Right cardiac atrium (tissue), 5 donors: ENCODE data around the gene KCNH6. TPM values are rescaled to one million over a fixed set of nuclear protein-coding genes. Genes with fewer than 3 reads are reported as not detected.
A peak's percentile ranks its signal among the peaks of the same experiment; 100 is the strongest.

Experiments used
- ATAC-seq, 2 donors: fragments of 200-7000 bp; cut with Tn5 transposase; one replicate each; pipeline versions ENCODE4 v1.8.0 to v1.9.1; 2020; ENCODE audit warnings: moderate library complexity in 2 of 2, mild to moderate bottlenecking in 1 of 2
- DNase-seq, 3 donors: peaks; one replicate each; pipeline ENCODE4 v3.0.0-alpha.2; 2020
- H3K27ac ChIP-seq: one replicate; pipeline ENCODE4 v1.5.1; 2013; ENCODE audit warnings: mild to moderate bottlenecking, low read length, control low read depth, moderate library complexity
- H3K27me3 ChIP-seq: one replicate; pipeline ENCODE4 v1.6.1; 2013; ENCODE audit not compliant: control insufficient read depth, insufficient read depth
- H3K4me1 ChIP-seq: one replicate; pipeline ENCODE4 v1.6.1; 2013; ENCODE audit warnings: low read length; ENCODE audit not compliant: control insufficient read depth, insufficient read depth
- H3K4me3 ChIP-seq: one replicate; pipeline ENCODE4 v1.5.1; 2013; ENCODE audit warnings: low read length, control low read depth
- H3K9me3 ChIP-seq: one replicate; pipeline ENCODE4 v1.6.1; 2013; ENCODE audit warnings: low read length; ENCODE audit not compliant: control insufficient read depth
- WGBS: extraction: QIAGEN DNeasy Blood & Tissue Kit; methylation state at CpG from one replicate; pipeline ENCODE4 v1.1.7; 2013; 5-methylcytosine and 5-hydroxymethylcytosine counted together
- intact Hi-C, 4 donors: fragments of 100-400 bp; cut with DNase I; formaldehyde crosslinking; loops; one replicate each; pipeline versions ENCODE4 v1.11.0 to v1.14.0; 2022 to 2023
- polyA plus RNA-seq: library from polyadenylated mRNA; stranded (reverse); fragments of 200-250 nt; gene quantifications from one replicate; pipeline ENCODE4 v1.2.3, GENCODE V29; 2013
- total RNA-seq, 4 donors: library from RNA; stranded (reverse); fragmentation: NEBNext Ultra II Directional; extraction: Animal tissue kit (Norgen Biotek cat#: 25700); gene quantifications; one replicate each; pipeline ENCODE4 v1.2.1, GENCODE V29; 2021
- donor health status: healthy with polysubstance abuse.
- donor health status: DM: no; HTN: yes; CAD: no.
- donor health status: DM: no; HTN: no; CAD: no.
- donor health status: DM: no; HTN: yes; CAD: no; lungs with severe emphysema.
- donor health status: DM: yes; HTN: yes; CAD: no.

The KCNH6 gene
- total and polyA plus RNA-seq, 5 donors: not detected

GRCh38 chr17:63525190-63525946 is 2.2 kb downstream of the KCNH6 start:
- H3K27me3 ChIP-seq: no peaks in the 10 kb centered on the region
- H3K9me3 ChIP-seq: no peaks in the 10 kb centered on the region
- WGBS: 64% methylated on average over 6 of the region's 6 CpGs
- intact Hi-C loops: no loop called here
- no peak overlapping the region for H3K4me3 ChIP-seq
- H3K27ac ChIP-seq: no peak overlapping the region
- DNase-seq (peak in 1 of 3 donors; percentile 4), ATAC-seq (no peak)
- no peaks in the 10 kb centered on the region for H3K4me1 ChIP-seq

DNA sequence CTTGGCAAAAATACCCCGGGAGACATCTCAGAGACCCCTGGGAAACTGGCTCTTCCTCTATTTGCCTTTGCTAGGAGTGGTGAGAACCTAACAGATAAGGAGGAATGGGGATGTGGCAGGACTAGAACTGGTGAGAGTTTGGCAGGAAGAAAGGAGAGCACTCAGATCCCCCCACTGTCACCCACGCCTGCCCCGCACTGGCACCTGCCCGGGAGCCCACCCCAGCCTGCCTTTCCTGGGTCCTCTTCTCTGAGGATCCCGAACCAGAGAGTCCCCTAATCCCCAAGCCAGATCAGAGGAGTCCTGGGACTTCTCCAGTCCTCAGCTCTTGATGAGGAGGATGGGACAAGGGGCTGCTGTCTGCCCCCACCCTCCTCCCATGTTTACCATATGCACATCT is 3.7 kb downstream of the KCNH6 start:
- H3K9me3 ChIP-seq: no peaks in the 10 kb centered on the region
- H3K27ac ChIP-seq: no peak overlapping the region
- H3K4me3 ChIP-seq: no peak overlapping the region
- no peaks in the 10 kb centered on the region for H3K27me3 ChIP-seq
- DNase-seq (peak in 2 of 3 donors; percentile 19 to 24), ATAC-seq (no peak)
- WGBS: 70% methylated on average over 5 of the region's 5 CpGs
- intact Hi-C loops: no loop called here
- H3K4me1 ChIP-seq: no peaks in the 10 kb centered on the region

DNA sequence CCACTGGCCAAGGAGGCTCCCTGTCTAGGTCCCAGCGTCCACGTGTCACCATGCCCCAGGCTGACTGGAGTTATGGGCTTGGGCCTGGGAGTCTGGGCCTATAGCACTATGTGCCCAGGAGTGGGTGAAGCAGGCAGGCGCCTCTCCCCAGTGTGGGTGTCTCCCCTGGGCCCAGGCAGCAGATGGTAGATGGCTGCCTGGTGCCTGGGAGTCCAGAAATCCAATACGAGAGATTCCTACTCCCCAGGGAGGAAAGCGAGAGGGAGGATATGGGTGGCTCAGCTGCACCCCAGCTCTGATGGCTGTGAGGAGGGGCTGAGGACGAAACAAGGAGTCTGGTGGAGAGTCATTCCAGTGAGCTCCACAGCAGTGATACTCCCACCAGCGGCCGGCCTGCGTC is 5.0 kb downstream of the KCNH6 start:
- DNase-seq: peak in 2 of 3 donors; percentile 25 to 26
- Histone ChIP-seq H3K27me3 (no peaks in the 10 kb centered on the region), H3K4me1 (no peaks in the 10 kb centered on the region), H3K4me3 (no peak overlapping the region), H3K9me3 (no peaks in the 10 kb centered on the region), H3K27ac (no peak overlapping the region)
- WGBS: 86% methylated on average over 9 of the region's 9 CpGs
- ATAC-seq: no peak
- intact Hi-C loops: no loop called here

DNA sequence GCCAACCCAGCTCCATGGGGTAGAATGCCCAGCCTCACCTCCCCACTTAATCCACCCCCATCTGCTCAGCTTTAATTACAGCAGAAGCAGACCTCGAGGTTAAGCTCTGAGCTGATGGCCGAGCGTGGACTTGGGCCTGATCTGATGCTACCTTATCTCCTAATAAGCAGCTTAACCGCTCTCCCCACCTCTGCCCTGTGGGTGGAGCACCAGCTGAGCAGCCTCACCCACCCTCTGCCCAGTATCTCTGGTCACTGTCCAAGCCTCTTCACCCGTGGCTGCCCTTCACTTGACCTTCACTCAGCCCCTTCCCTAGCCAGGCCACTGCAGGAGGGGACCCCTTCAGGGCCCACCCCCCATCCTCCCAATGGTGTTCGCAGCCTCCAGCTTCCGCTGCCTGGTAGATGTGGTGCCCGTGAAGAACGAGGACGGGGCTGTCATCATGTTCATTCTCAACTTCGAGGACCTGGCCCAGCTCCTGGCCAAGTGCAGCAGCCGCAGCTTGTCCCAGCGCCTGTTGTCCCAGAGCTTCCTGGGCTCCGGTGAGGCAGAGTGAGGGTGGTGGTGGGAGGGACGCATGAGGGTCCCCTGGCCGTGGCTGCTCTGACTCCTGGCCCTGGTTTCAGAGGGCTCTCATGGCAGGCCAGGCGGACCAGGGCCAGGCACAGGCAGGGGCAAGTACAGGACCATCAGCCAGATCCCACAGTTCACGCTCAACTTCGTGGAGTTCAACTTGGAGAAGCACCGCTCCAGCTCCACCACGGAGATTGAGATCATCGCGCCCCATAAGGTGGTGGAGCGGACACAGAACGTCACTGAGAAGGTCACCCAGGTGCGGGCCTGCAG is 6.8 kb downstream of the KCNH6 start:
- no peaks in the 10 kb centered on the region for H3K27me3 ChIP-seq
- H3K9me3 ChIP-seq: no peaks in the 10 kb centered on the region
- no peaks in the 10 kb centered on the region for H3K4me1 ChIP-seq
- H3K27ac ChIP-seq: no peak overlapping the region
- intact Hi-C loops: no loop called here
- peak in 2 of 3 donors; percentile 54 to 64 for DNase-seq
- ATAC-seq: peak in 1 of 2 donors; percentile 26
- 68% methylated on average over 26 of the region's 26 CpGs for WGBS
- no peak overlapping the region for H3K4me3 ChIP-seq

GRCh38 chr17:63530557-63531021 is 7.4 kb downstream of the KCNH6 start:
- ATAC-seq (no peak), DNase-seq (peak in 2 of 3 donors; percentile 1 to 41)
- H3K27ac ChIP-seq: no peak overlapping the region
- WGBS: 86% methylated on average over 3 of the region's 3 CpGs
- intact Hi-C loops: no loop called here
- no peak overlapping the region for H3K4me3 ChIP-seq
- no peaks in the 10 kb centered on the region for H3K27me3 ChIP-seq
- H3K4me1 ChIP-seq: no peaks in the 10 kb centered on the region
- no peaks in the 10 kb centered on the region for H3K9me3 ChIP-seq

GRCh38 chr17:63531022-63531965 is 8.1 kb downstream of the KCNH6 start:
- peak in 2 of 3 donors; percentile 18 to 24 for DNase-seq
- WGBS: 89% methylated on average over 10 of the region's 10 CpGs

GRCh38 chr17:63533433-63534077 is 10.4 kb downstream of the KCNH6 start:
- ATAC-seq (no peak), DNase-seq (no peak)
- H3K4me1 ChIP-seq: no peaks in the 10 kb centered on the region
- intact Hi-C loops: no loop called here
- H3K27me3 ChIP-seq: no peaks in the 10 kb centered on the region
- no peak overlapping the region for H3K4me3 ChIP-seq
- no peak overlapping the region for H3K27ac ChIP-seq
- H3K9me3 ChIP-seq: no peaks in the 10 kb centered on the region
- 85% methylated on average over 20 of the region's 20 CpGs for WGBS

More at GRCh38 chr17:63531022-63531965, 8.1 kb downstream of the KCNH6 start:
- Histone ChIP-seq H3K27me3 (no peaks in the 10 kb centered on the region), H3K9me3 (no peaks in the 10 kb centered on the region), H3K4me3 (no peak overlapping the region), H3K4me1 (no peaks in the 10 kb centered on the region), H3K27ac (no peak overlapping the region)
- intact Hi-C loops: no loop called here
- no peak for ATAC-seq

DNA sequence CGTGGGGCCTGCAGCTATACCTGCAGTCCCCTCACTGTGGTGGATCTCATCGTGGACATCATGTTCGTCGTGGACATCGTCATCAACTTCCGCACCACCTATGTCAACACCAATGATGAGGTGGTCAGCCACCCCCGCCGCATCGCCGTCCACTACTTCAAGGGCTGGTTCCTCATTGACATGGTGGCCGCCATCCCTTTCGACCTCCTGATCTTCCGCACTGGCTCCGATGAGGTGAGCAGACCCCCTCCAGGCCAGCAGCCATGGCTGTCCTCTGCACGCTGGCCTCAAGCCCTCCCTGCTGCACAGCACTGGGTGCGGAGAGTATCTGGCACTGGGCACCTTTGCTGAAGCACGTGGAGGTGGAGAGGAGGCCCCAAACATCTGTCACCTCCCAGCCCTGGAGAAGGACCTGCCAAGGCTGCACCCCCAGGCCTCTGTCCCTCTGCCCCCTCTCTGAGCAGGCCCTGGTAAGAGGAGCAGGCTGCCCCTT is 11.0 kb downstream of the KCNH6 start:
- no peak overlapping the region for H3K4me3 ChIP-seq
- no peaks in the 10 kb centered on the region for H3K9me3 ChIP-seq
- intact Hi-C loops: no loop called here
- H3K27ac ChIP-seq: no peak overlapping the region
- DNase-seq (no peak), ATAC-seq (no peak)
- no peaks in the 10 kb centered on the region for H3K4me1 ChIP-seq
- 92% methylated on average over 17 of the region's 17 CpGs for whole genome bisulfite sequencing
- no peaks in the 10 kb centered on the region for H3K27me3 ChIP-seq

GRCh38 chr17:63534816-63535455 is 11.8 kb downstream of the KCNH6 start:
- ATAC-seq (no peak), DNase-seq (no peak)
- no peaks in the 10 kb centered on the region for H3K9me3 ChIP-seq
- H3K27ac ChIP-seq: no peak overlapping the region
- no peak overlapping the region for H3K4me3 ChIP-seq
- intact Hi-C loops: no loop called here
- no peaks in the 10 kb centered on the region for H3K27me3 ChIP-seq
- no peaks in the 10 kb centered on the region for H3K4me1 ChIP-seq
- WGBS: 80% methylated on average over 13 of the region's 13 CpGs

DNA sequence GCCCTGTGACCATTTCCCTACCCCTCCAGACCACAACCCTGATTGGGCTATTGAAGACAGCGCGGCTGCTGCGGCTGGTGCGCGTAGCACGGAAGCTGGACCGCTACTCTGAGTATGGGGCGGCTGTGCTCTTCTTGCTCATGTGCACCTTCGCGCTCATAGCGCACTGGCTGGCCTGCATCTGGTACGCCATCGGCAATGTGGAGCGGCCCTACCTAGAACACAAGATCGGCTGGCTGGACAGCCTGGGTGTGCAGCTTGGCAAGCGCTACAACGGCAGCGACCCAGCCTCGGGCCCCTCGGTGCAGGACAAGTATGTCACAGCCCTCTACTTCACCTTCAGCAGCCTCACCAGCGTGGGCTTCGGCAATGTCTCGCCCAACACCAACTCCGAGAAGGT is 12.5 kb downstream of the KCNH6 start:
- Histone ChIP-seq H3K27me3 (no peaks in the 10 kb centered on the region), H3K4me3 (no peak overlapping the region), H3K4me1 (no peaks in the 10 kb centered on the region), H3K27ac (no peak overlapping the region), H3K9me3 (no peaks in the 10 kb centered on the region)
- ATAC-seq (no peak), DNase-seq (no peak)
- intact Hi-C loops: no loop called here
- 96% methylated on average over 24 of the region's 24 CpGs for WGBS
